Stimulated activated CD8-positive, alpha-beta memory T cell treated with anti-CD3 and anti-CD28 coated beads, Interleukin-4, amount 100 ng/mL, for 48 hours (primary cell): ENCODE data around the gene LY86.
"Not testable (repeated sequence)": the region's sequence is repeated elsewhere in the genome, so short reads cannot be mapped to it uniquely, and the experiment has no call there.

ENCODE experiments used
- DNase-seq: peaks from one replicate; pipeline ENCODE4 v3.0.0-alpha.2; 2020

The LY86 gene

GRCh38 chr6:6596529-6597328, 8.2 kb downstream of the LY86 start:
- DNase-seq: no peak

DNA sequence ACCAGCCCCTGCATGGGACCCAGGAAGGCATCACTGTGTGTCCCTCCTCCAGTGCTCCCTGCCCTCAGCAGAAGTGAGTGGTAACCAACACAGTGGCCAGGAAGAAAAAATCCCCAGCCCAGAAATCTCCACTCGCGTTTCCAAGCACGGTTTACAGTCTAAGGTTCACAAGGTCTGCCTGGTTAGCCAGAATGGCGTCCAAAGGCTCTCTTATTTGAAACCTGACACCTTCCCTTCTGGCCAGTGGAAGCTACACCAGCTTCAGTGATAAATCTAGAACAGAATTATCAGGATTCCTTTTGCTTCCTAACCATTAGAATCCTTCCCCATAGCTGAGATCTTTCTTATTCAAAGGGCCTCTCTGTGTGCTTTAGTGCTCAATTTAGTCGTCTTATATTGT, 9.2 kb downstream of the LY86 start:
- DNase-seq: no peak

GRCh38 chr6:6599468-6599873, 11.0 kb downstream of the LY86 start:
- DNase-seq: no peak

- no peak for DNase-seq
Measured at GRCh38 chr6:6600875-6601274, 12.4 kb downstream of the LY86 start.

DNA sequence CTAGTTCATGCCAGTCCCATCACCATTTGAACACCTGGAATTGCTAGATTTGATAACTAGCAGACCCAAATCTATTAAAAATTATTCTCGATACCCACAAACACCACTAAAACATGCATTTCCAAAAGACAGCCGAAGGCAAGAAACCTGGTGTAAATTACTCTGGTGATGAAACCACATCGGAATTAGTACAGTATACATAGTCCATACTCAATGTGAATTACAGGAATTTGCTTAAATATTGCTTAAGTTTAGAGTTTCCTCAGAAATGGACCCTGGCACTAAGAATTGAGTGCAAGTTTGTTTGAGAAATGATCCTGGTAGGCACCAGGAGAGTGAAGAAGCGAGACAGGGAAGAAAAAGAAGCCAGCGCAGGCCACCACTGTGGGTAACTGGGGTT, 13.7 kb downstream of the LY86 start:
- DNase-seq: no peak

GRCh38 chr6:6603317-6603716, 14.8 kb downstream of the LY86 start:
- DNase-seq: no peak

- DNase-seq: no peak
Measured at GRCh38 chr6:6604015-6604414, 15.5 kb downstream of the LY86 start.

GRCh38 chr6:6604566-6604965, 16.0 kb downstream of the LY86 start:
- no peak for DNase-seq

DNA sequence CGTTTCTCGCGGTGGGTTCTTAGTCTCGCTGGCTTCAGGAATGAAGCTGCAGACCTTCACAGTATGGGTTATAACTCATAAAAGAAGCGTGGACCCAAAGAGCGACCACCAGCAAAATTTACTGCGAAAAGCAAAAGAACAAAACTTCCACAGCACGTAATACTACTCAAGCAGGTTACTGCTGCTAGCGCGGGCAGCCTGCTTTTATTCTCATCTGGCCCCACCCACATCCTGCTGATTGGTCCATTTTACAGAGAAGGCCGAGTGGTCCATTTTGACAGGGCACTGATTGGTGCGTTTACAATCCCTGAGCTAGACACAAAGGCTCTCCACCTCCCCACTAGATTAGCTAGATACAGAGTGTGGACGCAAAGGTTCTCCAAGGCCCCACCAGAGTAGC, 17.4 kb downstream of the LY86 start:
- DNase-seq: no peak

DNA sequence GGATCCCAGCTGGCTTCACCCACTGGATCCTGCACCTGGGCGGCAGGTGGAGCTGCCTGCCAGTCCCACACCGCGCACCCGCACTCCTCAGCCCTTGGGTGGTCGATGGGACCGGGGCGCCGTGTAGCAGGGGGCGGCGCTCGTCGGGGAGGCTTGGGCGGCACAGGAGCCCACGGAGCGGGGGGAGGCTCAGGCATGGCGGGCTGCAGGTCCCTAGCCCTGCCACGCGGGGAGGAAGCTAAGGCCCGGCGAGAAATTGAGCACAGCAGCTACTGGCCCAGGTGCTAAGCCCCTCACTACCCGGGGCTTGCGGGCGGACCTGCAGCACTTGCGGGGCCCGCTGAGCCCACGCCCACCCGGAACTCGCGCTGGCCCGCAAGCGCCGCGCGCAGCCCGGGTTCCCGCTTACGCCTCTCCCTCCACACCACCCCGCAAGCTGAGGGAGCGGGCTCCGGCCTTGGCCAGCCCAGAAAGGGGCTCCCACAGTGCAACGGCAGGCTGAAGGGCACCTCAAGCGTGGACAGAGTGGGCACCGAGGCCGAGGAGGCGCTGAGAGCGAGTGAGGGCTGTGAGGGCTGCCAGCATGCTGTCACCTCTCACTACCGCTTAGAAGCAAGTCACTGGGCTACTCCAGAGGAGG, 18.0 kb downstream of the LY86 start:
- DNase-seq: not testable (repeated sequence)

GRCh38 chr6:6609450-6609849, 20.9 kb downstream of the LY86 start:
- no peak for DNase-seq

- peak; percentile 48 for DNase-seq
Measured at GRCh38 chr6:6610031-6610591, 21.6 kb downstream of the LY86 start.

DNA sequence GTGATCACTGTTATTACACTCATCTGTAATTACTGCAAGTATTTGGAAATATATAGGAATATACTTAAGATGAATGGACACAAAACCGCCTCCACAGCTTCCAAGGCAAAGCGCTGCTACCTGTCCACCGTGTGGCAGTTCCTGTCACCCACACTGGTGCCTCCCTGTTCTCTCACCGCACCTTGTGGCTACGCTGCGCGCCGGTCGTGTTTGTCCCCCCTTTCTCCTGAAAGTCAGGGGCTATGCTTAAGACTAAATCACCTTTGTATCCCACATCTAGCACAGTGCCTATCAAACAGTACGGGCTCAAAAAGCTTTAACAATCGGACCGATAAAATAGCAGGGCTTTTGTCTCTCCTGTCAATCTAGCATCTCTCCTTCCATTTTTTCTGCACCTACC, 23.0 kb downstream of the LY86 start:
- DNase-seq: no peak

GRCh38 chr6:6612308-6612707, 23.8 kb downstream of the LY86 start:
- no peak for DNase-seq

DNA sequence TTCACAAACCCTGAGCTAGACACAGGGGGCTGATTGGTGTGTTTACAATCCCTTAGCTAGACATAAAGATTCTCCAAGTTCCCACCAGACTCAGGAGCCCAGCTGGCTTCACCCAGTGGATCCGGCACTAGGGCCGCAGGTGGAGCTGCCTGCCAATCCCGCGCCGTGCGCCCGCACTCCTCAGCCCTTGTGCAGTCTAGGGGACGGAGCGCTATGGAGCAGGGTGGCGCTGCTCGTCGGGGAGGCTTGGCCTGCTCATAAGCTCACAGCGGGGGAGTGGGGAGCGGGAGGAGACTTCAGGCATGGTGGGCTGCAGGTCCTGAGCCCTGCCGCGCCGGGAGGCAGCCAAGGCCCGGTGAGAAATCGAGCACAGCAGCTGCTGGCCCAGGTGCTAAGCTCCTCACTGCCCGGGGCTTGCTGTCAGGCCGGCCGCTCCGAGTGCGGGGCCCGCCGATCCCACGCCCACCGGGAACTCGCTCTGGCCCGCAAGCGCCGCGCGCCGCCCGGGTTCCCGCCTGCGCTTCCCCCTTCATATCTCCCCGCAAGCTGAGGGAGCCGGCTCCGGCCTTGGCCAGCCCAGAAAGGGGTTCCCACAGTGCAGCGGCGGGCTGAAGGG, 24.7 kb downstream of the LY86 start:
- DNase-seq: not testable (repeated sequence)

- DNase-seq: peak; percentile 33
Measured at GRCh38 chr6:6614096-6614982, 25.8 kb downstream of the LY86 start.

GRCh38 chr6:6614983-6615349, 26.4 kb downstream of the LY86 start:
- DNase-seq: no peak

GRCh38 chr6:6616656-6617055, 28.1 kb downstream of the LY86 start:
- no peak for DNase-seq

GRCh38 chr6:6619021-6619794, 30.7 kb downstream of the LY86 start:
- no peak for DNase-seq

- DNase-seq: no peak
Measured at GRCh38 chr6:6620766-6621425, 32.4 kb downstream of the LY86 start.

- DNase-seq: no peak
Measured at GRCh38 chr6:6622501-6622900, 34.0 kb downstream of the LY86 start.

- DNase-seq: no peak
Measured at GRCh38 chr6:6623553-6623952, 35.0 kb downstream of the LY86 start.
